ENCODE data around the gene POLD4.

- TF ChIP-seq CTCF (IDR thresholded peaks at IDR 0.05) (no peak), POLR2A (IDR thresholded peaks at IDR 0.05) (no peak)
Observed at GRCh38 chr11:67310246-67311050, 42.9 kb downstream of the POLD4 start.
